GM19099 (cell line): ENCODE measurements around the gene PBX1.

Experiments used
- POLR2A ChIP-seq: IDR thresholded peaks from 3 replicates; pipeline ENCODE4 v1.6.1; 2011; ENCODE audit warnings: low read depth; ENCODE audit not compliant: insufficient read length; ENCODE audit errors: extremely low read depth

Gene PBX1

GRCh38 chr1:164659621-164660411 lies 100.8 kb downstream of the PBX1 start:
- no peak for TF ChIP-seq POLR2A

DNA sequence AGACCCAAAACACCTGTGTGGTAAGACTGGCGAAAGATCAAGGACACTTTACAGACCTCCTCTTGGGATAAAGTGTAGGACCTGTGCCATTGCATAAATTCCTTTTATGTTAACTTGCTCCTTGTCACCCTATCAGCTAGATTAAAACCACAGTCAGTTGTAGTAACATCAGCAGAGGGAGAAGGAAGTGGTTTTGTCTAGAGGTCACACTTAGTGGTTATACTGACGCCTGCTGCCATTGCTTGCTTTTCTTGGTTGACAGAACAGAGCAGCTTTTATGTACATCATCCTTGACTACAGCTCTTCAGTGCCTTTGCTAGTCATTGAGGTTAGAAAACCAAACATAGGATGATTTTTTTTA lies 101.4 kb downstream of the PBX1 start:
- TF ChIP-seq POLR2A, result no peak

- no peak for TF ChIP-seq POLR2A
Observed at GRCh38 chr1:164660775-164661174, 101.8 kb downstream of the PBX1 start.

DNA sequence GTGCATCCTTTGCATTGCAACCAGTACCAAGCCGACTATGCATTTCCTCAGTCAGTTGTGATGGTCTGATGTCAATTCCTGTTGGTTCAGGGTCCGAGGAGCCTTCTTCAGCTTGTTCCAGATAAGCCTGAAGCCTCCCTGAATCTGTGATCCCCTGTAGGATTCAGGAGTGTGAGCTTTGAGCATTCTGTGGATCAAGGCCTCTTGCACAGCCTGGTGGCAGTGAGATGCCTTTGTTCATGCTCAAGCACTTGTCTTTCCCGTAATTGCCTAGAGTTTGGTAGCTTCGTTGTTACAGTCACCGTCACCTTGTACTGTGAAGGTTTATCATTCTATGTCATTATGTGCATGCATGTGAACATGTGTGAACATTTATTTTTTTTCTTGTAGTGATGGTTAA lies 103.5 kb downstream of the PBX1 start:
- no peak for TF ChIP-seq POLR2A

DNA sequence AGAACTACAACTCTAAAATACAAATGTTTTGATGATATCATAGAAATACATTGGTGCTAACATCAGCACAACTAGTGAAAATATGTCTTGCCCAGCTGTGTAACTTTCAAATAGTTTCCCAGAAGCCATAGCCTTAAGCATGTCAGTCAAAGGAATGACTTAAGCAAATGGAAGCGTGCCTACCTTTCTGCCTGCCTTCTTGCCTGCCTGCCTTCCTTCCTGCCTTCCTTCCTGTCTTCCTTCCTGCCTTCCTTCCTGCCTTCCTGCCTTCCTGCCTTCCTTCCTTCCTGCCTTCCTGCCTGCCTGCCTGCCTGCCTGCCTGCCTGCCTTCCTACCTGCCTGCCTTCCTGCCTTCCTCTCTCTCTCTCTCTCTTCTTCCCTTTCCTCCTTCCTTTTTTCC lies 104.0 kb downstream of the PBX1 start:
- no peak for TF ChIP-seq POLR2A

DNA sequence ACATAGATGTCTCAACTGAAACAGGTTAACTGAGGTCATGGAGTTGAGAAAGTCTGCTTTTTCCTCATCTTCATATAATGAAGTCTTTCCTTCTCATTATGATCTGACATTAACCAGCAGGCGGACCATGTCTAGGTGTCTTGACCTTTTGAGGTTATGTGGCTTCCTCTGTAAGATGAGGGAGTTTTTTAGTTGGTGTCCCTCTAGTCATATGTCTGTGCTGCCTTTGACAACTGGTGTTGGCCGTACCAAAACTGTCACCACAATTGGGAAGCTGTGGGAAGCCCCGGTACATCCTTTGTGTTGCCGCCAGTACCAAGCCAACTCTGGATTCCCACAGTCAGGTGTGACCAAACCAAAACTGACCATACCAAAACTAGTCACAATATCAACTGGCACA lies 105.1 kb downstream of the PBX1 start:
- TF ChIP-seq POLR2A, result no peak

- no peak for TF ChIP-seq POLR2A
Observed at GRCh38 chr1:164667001-164667400, 108.0 kb downstream of the PBX1 start.

GRCh38 chr1:164667600-164667999 lies 108.6 kb downstream of the PBX1 start:
- no peak for TF ChIP-seq POLR2A

- TF ChIP-seq POLR2A, result no peak
Observed at GRCh38 chr1:164668491-164669400, 109.8 kb downstream of the PBX1 start.

- TF ChIP-seq POLR2A, result no peak
Observed at GRCh38 chr1:164670026-164670425, 111.0 kb downstream of the PBX1 start.

DNA sequence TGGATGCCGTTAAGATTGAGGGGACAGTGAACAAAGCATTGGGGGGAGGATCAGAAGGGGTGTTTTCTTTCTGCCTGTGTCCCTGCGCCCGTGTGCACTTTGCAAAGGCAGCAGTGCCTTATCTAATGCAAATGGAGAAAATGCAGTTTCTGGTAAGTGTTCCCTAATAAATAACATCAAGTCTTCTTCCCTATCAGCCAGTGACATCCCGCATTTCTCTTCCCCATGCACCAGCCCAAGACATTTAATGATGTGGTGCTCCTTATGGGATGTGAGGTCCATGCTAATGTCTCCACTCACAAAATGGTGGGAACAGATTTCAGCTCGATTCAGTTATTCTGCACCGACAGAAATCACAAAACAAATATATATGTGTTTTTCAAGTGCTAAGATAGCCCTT lies 111.8 kb downstream of the PBX1 start:
- TF ChIP-seq POLR2A, result no peak

GRCh38 chr1:164671323-164671965 lies 112.5 kb downstream of the PBX1 start:
- TF ChIP-seq POLR2A, result no peak

DNA sequence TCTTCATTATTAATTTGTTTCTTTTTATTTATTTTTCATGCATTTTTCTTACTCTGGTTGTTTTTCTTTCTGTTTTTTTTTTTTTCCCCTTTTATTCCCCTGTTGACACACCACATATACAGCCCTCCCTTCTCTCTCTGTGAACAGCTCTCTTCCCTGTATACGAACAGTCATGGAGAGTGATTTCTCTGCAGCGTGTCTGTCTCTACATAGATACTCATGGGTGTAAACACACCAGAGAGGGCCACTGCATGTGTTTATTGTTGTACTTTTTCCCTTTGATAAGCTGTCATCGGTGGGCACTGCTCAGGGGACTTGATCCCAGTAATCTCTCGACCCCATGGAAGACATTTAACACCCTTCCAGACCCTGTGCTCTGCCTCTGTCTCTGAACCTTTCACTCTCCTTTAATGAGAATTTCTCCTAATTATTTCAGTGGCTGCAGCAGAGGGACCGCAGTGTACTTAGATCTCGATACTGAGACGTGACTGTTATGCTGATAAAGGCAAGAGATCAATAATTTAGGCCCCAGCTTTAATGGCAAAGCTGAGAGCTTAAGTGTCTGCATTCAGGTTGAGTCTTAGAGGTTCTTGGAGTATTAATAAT lies 113.1 kb downstream of the PBX1 start:
- TF ChIP-seq POLR2A, result no peak

DNA sequence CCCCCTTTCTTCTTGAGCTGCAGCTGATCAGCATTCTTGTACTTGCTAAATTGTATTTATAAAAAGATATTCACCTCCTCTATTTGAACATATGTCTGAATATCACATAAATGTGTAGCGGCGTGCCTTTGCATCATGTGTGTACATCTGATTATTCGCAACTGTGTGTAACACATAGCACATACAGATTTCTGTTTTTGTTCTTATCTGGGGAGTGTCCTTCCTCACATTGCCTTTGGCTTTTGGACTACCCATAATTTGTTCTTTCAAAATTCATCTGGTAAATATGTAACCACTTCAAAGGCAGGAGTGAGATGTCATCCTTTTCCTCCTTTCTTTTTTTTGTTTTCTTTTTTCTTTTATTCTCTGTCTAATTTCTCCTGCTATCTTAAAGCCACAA lies 113.6 kb downstream of the PBX1 start:
- TF ChIP-seq POLR2A, result no peak

DNA sequence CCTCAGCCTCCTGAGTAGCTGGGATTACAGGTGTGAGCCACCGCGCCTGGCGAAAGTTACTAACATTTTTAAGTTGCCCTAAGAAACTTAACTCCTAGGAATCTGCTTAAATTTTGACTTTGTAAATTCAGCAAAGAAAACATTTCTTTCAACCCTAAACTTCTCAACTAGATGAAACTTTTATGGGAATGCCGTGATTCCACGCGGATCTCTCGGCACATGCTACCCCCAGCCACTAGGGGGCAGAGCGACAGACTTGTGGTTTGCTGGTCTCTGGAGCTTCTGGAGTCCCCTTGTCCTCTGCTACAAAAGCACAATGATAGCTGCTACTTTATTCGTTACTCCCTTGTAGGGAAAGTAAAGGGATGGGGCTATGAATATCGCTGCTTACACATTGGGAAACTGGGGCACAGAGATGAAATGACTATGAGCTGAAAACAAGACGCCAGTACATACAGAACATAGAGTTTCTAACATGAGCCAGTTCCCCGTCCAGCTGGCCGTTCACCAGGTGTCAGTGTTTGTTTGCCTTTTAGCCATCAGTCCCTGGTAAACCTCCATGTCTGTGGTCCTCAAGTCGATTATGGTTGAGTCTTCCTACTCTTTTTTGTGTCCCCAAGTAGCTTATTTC lies 114.7 kb downstream of the PBX1 start:
- no peak for TF ChIP-seq POLR2A
